ENCODE measurements around the gene SH3PXD2B.
"Not testable (repeated sequence)": the region's sequence is repeated elsewhere in the genome, so short reads cannot be mapped to it uniquely, and the experiment has no call there.

Gene SH3PXD2B

GRCh38 chr5:172409477-172409876 lies 44.8 kb downstream of the SH3PXD2B start:
- not testable (repeated sequence) for H3K14ac ChIP-seq (ENCODE audit: low read length in 2 of 2); H2AFZ ChIP-seq (ENCODE audit: low read depth, low read length); H3K27me3 ChIP-seq (ENCODE audit: control insufficient read depth in 1 of 2, insufficient read depth in 1 of 2, low read length in 2 of 2); H3K4ac ChIP-seq (ENCODE audit: low read depth in 1 of 2, low read length in 2 of 2); H4K91ac ChIP-seq (ENCODE audit: low read length); H2AK5ac ChIP-seq (ENCODE audit: low read length, severe bottlenecking); H3K27ac ChIP-seq (ENCODE audit: low read length, poor library complexity, severe bottlenecking); H3K4me3 ChIP-seq (ENCODE audit: insufficient read depth in 1 of 2, low read depth in 1 of 2, low read length in 2 of 2); H3K18ac ChIP-seq (ENCODE audit: low read depth in 1 of 2, low read length in 2 of 2); DNase-seq; H3K23ac ChIP-seq (ENCODE audit: low read length in 2 of 2); H4K8ac ChIP-seq (ENCODE audit: low read length); H2BK5ac ChIP-seq (ENCODE audit: low read depth, low read length, poor library complexity, severe bottlenecking); H3K9ac ChIP-seq (ENCODE audit: low read length); H3K4me2 ChIP-seq (ENCODE audit: low read length, poor library complexity, severe bottlenecking); H2BK12ac ChIP-seq (ENCODE audit: low read length in 2 of 2); H3K9me3 ChIP-seq (ENCODE audit: control insufficient read depth, low read length); H2BK120ac ChIP-seq (ENCODE audit: low read depth, low read length); H2BK15ac ChIP-seq (ENCODE audit: low read depth, poor library complexity, severe bottlenecking)
- H3K79me1 ChIP-seq (replicated peaks; ENCODE audit: low read length, poor library complexity, severe bottlenecking): peaks cover 32% of the 10 kb centered on the region
- H3K36me3 ChIP-seq (ENCODE audit: control insufficient read depth in 1 of 2, insufficient read depth in 2 of 2, low read depth in 1 of 2, low read length in 2 of 2): peaks cover 23 to 46% of the 10 kb centered on the region in 2 experiments
- 100% methylated on average over 5 of the region's 5 CpGs for WGBS
- H3K4me1 ChIP-seq (ENCODE audit: control insufficient read depth, insufficient read depth, low read depth, low read length): peaks cover 15% of the 10 kb centered on the region

GRCh38 chr5:172407822-172408221 lies 46.5 kb downstream of the SH3PXD2B start:
- H2AK5ac ChIP-seq (ENCODE audit: low read length, severe bottlenecking): no peak overlapping the region
- peaks cover 28 to 50% of the 10 kb centered on the region in 2 experiments for H3K36me3 ChIP-seq (ENCODE audit: control insufficient read depth in 1 of 2, insufficient read depth in 2 of 2, low read depth in 1 of 2, low read length in 2 of 2)
- H2BK5ac ChIP-seq (ENCODE audit: low read depth, low read length, poor library complexity, severe bottlenecking): no peak overlapping the region
- no peak overlapping the region for H2BK15ac ChIP-seq (ENCODE audit: low read depth, poor library complexity, severe bottlenecking)
- H2BK120ac ChIP-seq (ENCODE audit: low read depth, low read length): peak overlapping the region; percentile 27
- no peak overlapping the region for H3K4ac ChIP-seq (ENCODE audit: low read depth in 1 of 2, low read length in 2 of 2)
- no peak overlapping the region for H2BK12ac ChIP-seq (ENCODE audit: low read length in 2 of 2)
- H3K18ac ChIP-seq (ENCODE audit: low read depth in 1 of 2, low read length in 2 of 2): no peak overlapping the region
- H2AFZ ChIP-seq (ENCODE audit: low read depth, low read length): no peak overlapping the region
- H3K79me1 ChIP-seq (replicated peaks; ENCODE audit: low read length, poor library complexity, severe bottlenecking): peaks cover 31% of the 10 kb centered on the region
- no peaks in the 10 kb centered on the region for H3K9me3 ChIP-seq (ENCODE audit: control insufficient read depth, low read length)
- H3K27ac ChIP-seq (ENCODE audit: low read length, poor library complexity, severe bottlenecking): no peak overlapping the region
- peaks cover 13% of the 10 kb centered on the region for H3K4me1 ChIP-seq (ENCODE audit: control insufficient read depth, insufficient read depth, low read depth, low read length)
- no peaks in the 10 kb centered on the region for H3K27me3 ChIP-seq (ENCODE audit: control insufficient read depth in 1 of 2, insufficient read depth in 1 of 2, low read length in 2 of 2)
- no peak for DNase-seq
- no peak overlapping the region for H4K91ac ChIP-seq (ENCODE audit: low read length)
- WGBS: 92% methylated on average over 9 of the region's 9 CpGs
- peak overlapping the region; percentile 73 for H3K9ac ChIP-seq (ENCODE audit: low read length)
- no peak overlapping the region for H3K14ac ChIP-seq (ENCODE audit: low read length in 2 of 2)
- H3K4me2 ChIP-seq (ENCODE audit: low read length, poor library complexity, severe bottlenecking): no peak overlapping the region
- no peak overlapping the region for H3K4me3 ChIP-seq (ENCODE audit: insufficient read depth in 1 of 2, low read depth in 1 of 2, low read length in 2 of 2)
- H3K23ac ChIP-seq (ENCODE audit: low read length in 2 of 2): no peak overlapping the region
- no peak overlapping the region for H4K8ac ChIP-seq (ENCODE audit: low read length)

GRCh38 chr5:172407241-172407691 lies 47.1 kb downstream of the SH3PXD2B start:
- no peak overlapping the region for H2BK12ac ChIP-seq (ENCODE audit: low read length in 2 of 2)
- no peak overlapping the region for H2BK120ac ChIP-seq (ENCODE audit: low read depth, low read length)
- no peak overlapping the region for H2AK5ac ChIP-seq (ENCODE audit: low read length, severe bottlenecking)
- H3K4ac ChIP-seq (ENCODE audit: low read depth in 1 of 2, low read length in 2 of 2): no peak overlapping the region
- no peak overlapping the region for H3K14ac ChIP-seq (ENCODE audit: low read length in 2 of 2)
- H2AFZ ChIP-seq (ENCODE audit: low read depth, low read length): no peak overlapping the region
- H3K79me1 ChIP-seq (replicated peaks; ENCODE audit: low read length, poor library complexity, severe bottlenecking): peaks cover 33% of the 10 kb centered on the region
- H3K4me1 ChIP-seq (ENCODE audit: control insufficient read depth, insufficient read depth, low read depth, low read length): peaks cover 10% of the 10 kb centered on the region
- H3K36me3 ChIP-seq (ENCODE audit: control insufficient read depth in 1 of 2, insufficient read depth in 2 of 2, low read depth in 1 of 2, low read length in 2 of 2): peaks cover 29 to 56% of the 10 kb centered on the region in 2 experiments
- no peak overlapping the region for H4K8ac ChIP-seq (ENCODE audit: low read length)
- H3K27ac ChIP-seq (ENCODE audit: low read length, poor library complexity, severe bottlenecking): no peak overlapping the region
- H2BK5ac ChIP-seq (ENCODE audit: low read depth, low read length, poor library complexity, severe bottlenecking): no peak overlapping the region
- H3K27me3 ChIP-seq (ENCODE audit: control insufficient read depth in 1 of 2, insufficient read depth in 1 of 2, low read length in 2 of 2): no peaks in the 10 kb centered on the region
- H2BK15ac ChIP-seq (ENCODE audit: low read depth, poor library complexity, severe bottlenecking): no peak overlapping the region
- no peak overlapping the region for H3K18ac ChIP-seq (ENCODE audit: low read depth in 1 of 2, low read length in 2 of 2)
- H3K9me3 ChIP-seq (ENCODE audit: control insufficient read depth, low read length): no peaks in the 10 kb centered on the region
- H3K4me2 ChIP-seq (ENCODE audit: low read length, poor library complexity, severe bottlenecking): no peak overlapping the region
- H3K9ac ChIP-seq (ENCODE audit: low read length): peak overlapping the region; percentile 73
- WGBS: 94% methylated on average over 3 of the region's 3 CpGs
- no peak overlapping the region for H4K91ac ChIP-seq (ENCODE audit: low read length)
- no peak overlapping the region for H3K23ac ChIP-seq (ENCODE audit: low read length in 2 of 2)
- DNase-seq: no peak
- H3K4me3 ChIP-seq (ENCODE audit: insufficient read depth in 1 of 2, low read depth in 1 of 2, low read length in 2 of 2): no peak overlapping the region

GRCh38 chr5:172405226-172406107 lies 48.9 kb downstream of the SH3PXD2B start:
- Histone ChIP-seq H3K14ac (ENCODE audit: low read length in 2 of 2) (no peak overlapping the region), H3K9me3 (ENCODE audit: control insufficient read depth, low read length) (no peaks in the 10 kb centered on the region), H2BK15ac (ENCODE audit: low read depth, poor library complexity, severe bottlenecking) (no peak overlapping the region), H4K8ac (ENCODE audit: low read length) (no peak overlapping the region), H3K4me3 (ENCODE audit: insufficient read depth in 1 of 2, low read depth in 1 of 2, low read length in 2 of 2) (no peak overlapping the region), H3K18ac (ENCODE audit: low read depth in 1 of 2, low read length in 2 of 2) (no peak overlapping the region), H4K91ac (ENCODE audit: low read length) (no peak overlapping the region), H2BK120ac (ENCODE audit: low read depth, low read length) (no peak overlapping the region), H2BK12ac (ENCODE audit: low read length in 2 of 2) (no peak overlapping the region), H3K79me1 (replicated peaks; ENCODE audit: low read length, poor library complexity, severe bottlenecking) (peaks cover 33% of the 10 kb centered on the region), H3K27ac (ENCODE audit: low read length, poor library complexity, severe bottlenecking) (no peak overlapping the region), H3K4me2 (ENCODE audit: low read length, poor library complexity, severe bottlenecking) (no peak overlapping the region), H3K27me3 (ENCODE audit: control insufficient read depth in 1 of 2, insufficient read depth in 1 of 2, low read length in 2 of 2) (no peaks in the 10 kb centered on the region), H3K4me1 (ENCODE audit: control insufficient read depth, insufficient read depth, low read depth, low read length) (peaks cover 8% of the 10 kb centered on the region), H2AK5ac (ENCODE audit: low read length, severe bottlenecking) (no peak overlapping the region), H3K36me3 (ENCODE audit: control insufficient read depth in 1 of 2, insufficient read depth in 2 of 2, low read depth in 1 of 2, low read length in 2 of 2) (peaks cover 29 to 66% of the 10 kb centered on the region in 2 experiments), H3K4ac (ENCODE audit: low read depth in 1 of 2, low read length in 2 of 2) (no peak overlapping the region), H2AFZ (ENCODE audit: low read depth, low read length) (no peak overlapping the region), H3K23ac (ENCODE audit: low read length in 2 of 2) (no peak overlapping the region), H2BK5ac (ENCODE audit: low read depth, low read length, poor library complexity, severe bottlenecking) (no peak overlapping the region), H3K9ac (ENCODE audit: low read length) (peak overlapping the region; percentile 73)
- 97% methylated on average over 7 of the region's 9 CpGs for WGBS
- DNase-seq: no peak
